Activated T-cell treated with anti-CD3 and anti-CD28 coated beads, Interleukin-2, amount 50 U/mL, for 4 hours (primary cell): ENCODE results near the gene UNC79. TPM values are rescaled to one million over a fixed set of nuclear protein-coding genes. Genes with fewer than 3 reads are reported as not detected.
"Not testable (repeated sequence)": the region's sequence is repeated elsewhere in the genome, so short reads cannot be mapped to it uniquely, and the experiment has no call there.

Experiments used
- ATAC-seq, 2 donors: fragments of 200-7000 bp; cut with Tn5 transposase; one replicate each; pipeline ENCODE4 v1.10.0; 2021
- DNase-seq: peaks from one replicate; pipeline ENCODE4 v3.0.0-alpha.2; 2020
- H3K27me3 Mint-ChIP-seq: one replicate; pipeline ENCODE4 v1.8.0; 2021; ENCODE audit warnings: low read depth, mixed read lengths
- H3K36me3 Mint-ChIP-seq: one replicate; pipeline ENCODE4 v1.8.0; 2022; ENCODE audit warnings: mixed read lengths; ENCODE audit not compliant: insufficient read depth
- H3K4me1 Mint-ChIP-seq: one replicate; pipeline ENCODE4 v1.8.0; 2021; ENCODE audit warnings: low read depth, mixed read lengths
- H3K4me3 Mint-ChIP-seq: one replicate; pipeline ENCODE4 v1.8.0; 2021; ENCODE audit warnings: mild to moderate bottlenecking, moderate library complexity, mixed read lengths
- H3K9me3 Mint-ChIP-seq: one replicate; pipeline ENCODE4 v1.8.0; 2021; ENCODE audit warnings: mixed read lengths
- total RNA-seq, 3 donors: library from RNA; stranded (reverse); gene quantifications; one replicate each; pipeline ENCODE4 v1.2.1, GENCODE V29; 2021

Gene UNC79
- not detected for total RNA-seq

GRCh38 chr14:93430315-93431035 is at the start of gene UNC79:
Gene UNC79, plus strand, starts transcription at chr14:93430939. Its CDS starts 91 bp downstream, at chr14:93431030.
- ATAC-seq, result no peak
- no peak within 1 kb of the TSS for H3K4me3 Mint-ChIP-seq
- peaks cover 47% of the 10 kb centered on the region for H3K27me3 Mint-ChIP-seq
- H3K9me3 Mint-ChIP-seq, result peaks cover 25% of the 10 kb centered on the region
- H3K36me3 Mint-ChIP-seq, result no peaks in the 10 kb centered on the region
- DNase-seq, result no peak
- no peaks in the 10 kb centered on the region for H3K4me1 Mint-ChIP-seq

GRCh38 chr14:93381644-93382043 is 49.1 kb upstream of the UNC79 start:
- no peaks in the 10 kb centered on the region for H3K36me3 Mint-ChIP-seq
- H3K27me3 Mint-ChIP-seq, result peaks cover 25% of the 10 kb centered on the region

GRCh38 chr14:93384256-93384655 is 46.5 kb upstream of the UNC79 start:
- H3K27me3 Mint-ChIP-seq, result peaks cover 33% of the 10 kb centered on the region
- H3K4me1 Mint-ChIP-seq, ATAC-seq, DNase-seq, H3K9me3 Mint-ChIP-seq, H3K36me3 Mint-ChIP-seq, H3K4me3 Mint-ChIP-seq: not testable (repeated sequence)

More at GRCh38 chr14:93381644-93382043, 49.1 kb upstream of the UNC79 start:
- H3K4me1 Mint-ChIP-seq, result no peaks in the 10 kb centered on the region
- DNase-seq (no peak), ATAC-seq (no peak)
- H3K4me3 Mint-ChIP-seq, result no peak overlapping the region
- peaks cover 5% of the 10 kb centered on the region for H3K9me3 Mint-ChIP-seq

- Mint-ChIP-seq H3K9me3 (peaks cover 18% of the 10 kb centered on the region), H3K36me3 (no peaks in the 10 kb centered on the region), H3K4me1 (no peaks in the 10 kb centered on the region), H3K4me3 (no peak overlapping the region), H3K27me3 (peaks cover 26% of the 10 kb centered on the region)
- DNase-seq, result no peak
- ATAC-seq, result no peak
Measured at GRCh38 chr14:93395231-93395630, 35.5 kb upstream of the UNC79 start.

GRCh38 chr14:93396456-93396855 is 34.3 kb upstream of the UNC79 start:
- DNase-seq (no peak), ATAC-seq (no peak)
- Mint-ChIP-seq H3K36me3 (no peaks in the 10 kb centered on the region), H3K4me3 (no peak overlapping the region), H3K4me1 (no peaks in the 10 kb centered on the region), H3K9me3 (peaks cover 18% of the 10 kb centered on the region), H3K27me3 (peaks cover 33% of the 10 kb centered on the region)

GRCh38 chr14:93398491-93398890 is 32.2 kb upstream of the UNC79 start:
- DNase-seq (no peak), ATAC-seq (no peak)
- Mint-ChIP-seq H3K4me1 (no peaks in the 10 kb centered on the region), H3K36me3 (no peaks in the 10 kb centered on the region), H3K27me3 (peaks cover 40% of the 10 kb centered on the region), H3K9me3 (peaks cover 18% of the 10 kb centered on the region), H3K4me3 (no peak overlapping the region)

- H3K4me1 Mint-ChIP-seq, result no peaks in the 10 kb centered on the region
- no peaks in the 10 kb centered on the region for H3K36me3 Mint-ChIP-seq
- ATAC-seq, result no peak
- no peak overlapping the region for H3K4me3 Mint-ChIP-seq
- no peak for DNase-seq
- H3K9me3 Mint-ChIP-seq, result peaks cover 2% of the 10 kb centered on the region
- peaks cover 37% of the 10 kb centered on the region for H3K27me3 Mint-ChIP-seq
Measured at GRCh38 chr14:93402951-93403350, 27.8 kb upstream of the UNC79 start.

GRCh38 chr14:93410021-93410420 is 20.7 kb upstream of the UNC79 start:
- Mint-ChIP-seq H3K27me3 (no peaks in the 10 kb centered on the region), H3K4me3 (no peak overlapping the region), H3K36me3 (no peaks in the 10 kb centered on the region), H3K9me3 (peaks cover 14% of the 10 kb centered on the region), H3K4me1 (no peaks in the 10 kb centered on the region)
- DNase-seq (no peak), ATAC-seq (no peak)

GRCh38 chr14:93410893-93411292 is 19.8 kb upstream of the UNC79 start:
- H3K4me1 Mint-ChIP-seq, result no peaks in the 10 kb centered on the region
- peaks cover 14% of the 10 kb centered on the region for H3K9me3 Mint-ChIP-seq
- DNase-seq (no peak), ATAC-seq (no peak)
- no peak overlapping the region for H3K4me3 Mint-ChIP-seq
- H3K27me3 Mint-ChIP-seq, result no peaks in the 10 kb centered on the region
- no peaks in the 10 kb centered on the region for H3K36me3 Mint-ChIP-seq

- not testable (repeated sequence) for ATAC-seq, DNase-seq, H3K4me1 Mint-ChIP-seq, H3K36me3 Mint-ChIP-seq, H3K4me3 Mint-ChIP-seq
- Mint-ChIP-seq H3K9me3 (peaks cover 37% of the 10 kb centered on the region), H3K27me3 (peaks cover 20% of the 10 kb centered on the region)
Measured at GRCh38 chr14:93425136-93425535, 5.6 kb upstream of the UNC79 start.

- Mint-ChIP-seq H3K9me3 (peaks cover 37% of the 10 kb centered on the region), H3K36me3 (no peaks in the 10 kb centered on the region), H3K4me3 (no peak overlapping the region), H3K27me3 (peaks cover 27% of the 10 kb centered on the region), H3K4me1 (no peaks in the 10 kb centered on the region)
- DNase-seq, result no peak
- no peak for ATAC-seq
Measured at GRCh38 chr14:93426750-93427149, 4.0 kb upstream of the UNC79 start.

GRCh38 chr14:93431036-93431670 is 414 bp downstream of the UNC79 start:
- peaks cover 21% of the 10 kb centered on the region for H3K9me3 Mint-ChIP-seq
- no peaks in the 10 kb centered on the region for H3K4me1 Mint-ChIP-seq
- no peak overlapping the region for H3K4me3 Mint-ChIP-seq
- ATAC-seq (no peak), DNase-seq (no peak)
- peaks cover 49% of the 10 kb centered on the region for H3K27me3 Mint-ChIP-seq
- H3K36me3 Mint-ChIP-seq, result no peaks in the 10 kb centered on the region

- no peaks in the 10 kb centered on the region for H3K4me1 Mint-ChIP-seq
- ATAC-seq (no peak), DNase-seq (no peak)
- no peaks in the 10 kb centered on the region for H3K9me3 Mint-ChIP-seq
- no peaks in the 10 kb centered on the region for H3K36me3 Mint-ChIP-seq
- no peak overlapping the region for H3K4me3 Mint-ChIP-seq
- peaks cover 34% of the 10 kb centered on the region for H3K27me3 Mint-ChIP-seq
Measured at GRCh38 chr14:93454224-93454623, 23.5 kb downstream of the UNC79 start.

GRCh38 chr14:93456356-93456755 is 25.6 kb downstream of the UNC79 start:
- Mint-ChIP-seq H3K9me3 (no peaks in the 10 kb centered on the region), H3K4me3 (no peak overlapping the region), H3K36me3 (no peaks in the 10 kb centered on the region), H3K27me3 (peaks cover 23% of the 10 kb centered on the region), H3K4me1 (no peaks in the 10 kb centered on the region)
- ATAC-seq, result no peak
- DNase-seq, result no peak

GRCh38 chr14:93458234-93458633 is 27.5 kb downstream of the UNC79 start:
- Mint-ChIP-seq H3K4me3 (no peak overlapping the region), H3K4me1 (no peaks in the 10 kb centered on the region), H3K27me3 (peaks cover 21% of the 10 kb centered on the region), H3K9me3 (no peaks in the 10 kb centered on the region), H3K36me3 (no peaks in the 10 kb centered on the region)
- ATAC-seq, result no peak
- no peak for DNase-seq
